GM21619 (cell line): ENCODE measurements around the gene GPAM.
A peak's percentile ranks its signal among the peaks of the same experiment; 100 is the strongest.
"Not testable (repeated sequence)": the region's sequence is repeated elsewhere in the genome, so short reads cannot be mapped to it uniquely, and the experiment has no call there.

Source experiments
- ATAC-seq: cut with Tn5 transposase; IDR thresholded peaks from one replicate; pipeline ENCODE4 v1.9.1; 2021; ENCODE audit not compliant: unreplicated experiment

Gene GPAM

DNA sequence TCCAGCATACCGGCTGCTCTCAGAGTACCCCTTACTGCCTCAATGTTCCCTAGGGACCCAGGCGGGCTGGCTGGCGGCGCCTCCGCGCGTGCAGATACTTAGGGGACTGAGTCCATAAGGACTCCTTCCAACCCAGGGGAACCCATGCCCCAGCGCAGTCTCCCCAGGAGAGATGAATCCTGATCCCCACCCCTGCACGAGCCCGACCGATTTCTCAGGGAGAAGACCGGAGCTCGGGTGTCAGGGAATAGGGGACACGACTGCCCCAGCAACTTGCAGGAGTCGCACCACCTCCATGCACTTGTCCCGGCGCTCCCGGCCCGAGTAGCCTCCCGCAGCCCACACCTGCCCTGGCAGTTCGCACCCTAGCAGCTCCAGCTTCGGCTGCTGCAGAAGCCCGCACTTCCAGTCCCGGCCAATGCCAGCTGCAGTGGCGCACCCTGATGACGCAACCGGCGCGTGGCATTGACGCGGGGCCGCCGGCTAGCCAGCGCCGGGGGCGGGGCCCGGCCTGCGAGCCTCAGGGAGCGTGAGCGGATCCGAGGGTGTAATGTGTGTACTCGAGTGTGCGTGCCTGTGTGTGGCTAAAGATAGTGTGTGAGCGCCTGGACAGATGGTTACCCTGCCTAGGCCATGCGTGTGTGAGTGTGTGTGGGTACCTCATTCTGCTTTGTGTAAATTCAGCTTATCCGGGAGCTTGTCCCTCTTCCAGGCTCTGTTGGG, at the start of gene GPAM:
Gene GPAM (minus strand): TSS at position 437 of the 723 bp plus-strand sequence. CDS start 1,981 bp downstream, outside the sequence.
- ATAC-seq, result peak; percentile 89

DNA sequence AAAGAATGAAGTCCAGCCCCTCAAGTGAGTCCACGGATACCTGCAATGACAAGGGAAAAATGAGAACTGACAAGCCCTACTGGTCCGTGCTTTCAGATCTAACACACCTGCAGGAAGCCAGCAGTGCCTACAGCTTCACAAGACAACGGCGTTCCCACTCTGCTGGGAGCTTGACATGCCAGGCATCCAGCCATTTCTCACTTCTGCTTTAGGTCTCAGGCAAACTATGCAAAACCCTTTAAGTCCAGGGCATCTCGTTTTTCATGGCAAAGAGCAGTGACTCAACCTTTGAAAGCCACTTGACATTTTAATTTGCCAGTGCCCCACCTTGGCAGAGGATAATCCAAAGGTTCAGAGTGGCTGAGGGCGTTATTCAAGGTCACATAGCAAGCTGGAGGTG, 49.1 kb upstream of the GPAM start:
- ATAC-seq, result no peak

GRCh38 chr10:112231602-112232400, 48.2 kb upstream of the GPAM start:
- no peak for ATAC-seq

DNA sequence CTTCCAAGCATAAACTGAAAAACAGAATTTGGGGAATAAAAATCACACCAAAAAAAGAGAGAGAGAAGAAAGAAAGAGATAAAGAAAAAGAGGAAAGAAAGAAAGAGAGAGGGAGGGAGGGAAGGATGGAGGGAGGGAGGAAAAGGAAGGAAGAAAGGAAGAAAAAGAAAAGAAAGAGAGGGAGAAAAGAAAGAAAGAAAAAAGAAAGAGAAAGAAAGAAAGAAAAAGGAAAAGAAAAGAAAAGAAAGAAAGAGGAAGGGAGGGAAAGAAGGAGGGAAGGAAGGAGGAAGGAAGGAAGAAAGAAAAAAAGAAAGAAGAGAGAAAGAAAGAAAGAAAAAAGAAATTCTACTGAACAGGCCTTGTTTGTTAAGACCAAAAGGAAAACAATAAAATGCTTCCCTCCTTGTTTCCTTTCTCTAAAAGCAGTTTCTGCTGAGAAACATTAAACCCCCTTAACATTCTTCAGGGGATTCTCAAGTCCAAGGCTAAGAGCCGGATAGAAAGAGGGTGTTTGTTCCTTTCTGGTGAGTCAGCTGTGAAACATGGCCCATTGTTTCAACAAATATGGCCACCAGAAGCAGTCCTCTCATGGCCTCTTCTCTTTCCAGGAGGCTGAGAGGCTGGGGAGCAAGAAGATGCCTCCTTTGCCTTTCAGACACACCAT, 46.9 kb upstream of the GPAM start:
- no peak for ATAC-seq

GRCh38 chr10:112229901-112230300, 46.3 kb upstream of the GPAM start:
- no peak for ATAC-seq

- no peak for ATAC-seq
Measured at GRCh38 chr10:112229096-112229495, 45.5 kb upstream of the GPAM start.

DNA sequence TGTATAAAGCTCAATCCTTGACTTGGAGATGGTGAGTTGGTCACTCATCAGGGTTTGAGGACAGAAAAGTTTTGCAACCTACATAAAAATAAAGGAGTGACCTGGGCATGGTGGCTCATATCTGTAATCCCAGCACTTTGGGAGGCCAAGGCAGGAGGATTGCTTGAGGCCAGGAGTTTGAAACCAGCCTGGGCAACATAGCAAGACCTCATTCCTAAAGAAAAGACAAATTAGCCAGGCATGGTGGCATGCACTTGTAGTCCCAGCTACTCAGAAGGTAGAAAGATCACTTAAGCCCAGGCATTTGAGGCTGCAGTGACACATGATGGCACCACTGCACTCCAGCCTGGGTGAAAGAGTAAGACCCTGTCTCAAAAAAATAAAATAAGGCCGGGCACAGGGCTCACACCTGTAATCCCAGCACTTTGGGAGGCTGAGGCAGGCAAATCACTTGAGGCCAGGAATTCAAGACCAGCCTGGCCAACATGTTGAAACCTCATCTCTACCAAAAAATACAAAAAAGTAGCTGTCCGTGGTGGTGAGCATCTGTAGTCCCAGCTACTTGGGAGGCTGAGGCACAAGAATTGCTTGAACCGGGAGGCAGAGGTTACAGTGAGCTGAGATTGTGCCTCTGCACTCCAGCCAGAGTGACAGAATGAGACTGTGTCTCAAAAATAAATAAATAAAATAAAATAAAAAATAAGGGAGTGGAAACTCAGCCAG, 45.0 kb upstream of the GPAM start:
- ATAC-seq, result not testable (repeated sequence)

GRCh38 chr10:112227331-112227987, 43.9 kb upstream of the GPAM start:
- ATAC-seq, result no peak

DNA sequence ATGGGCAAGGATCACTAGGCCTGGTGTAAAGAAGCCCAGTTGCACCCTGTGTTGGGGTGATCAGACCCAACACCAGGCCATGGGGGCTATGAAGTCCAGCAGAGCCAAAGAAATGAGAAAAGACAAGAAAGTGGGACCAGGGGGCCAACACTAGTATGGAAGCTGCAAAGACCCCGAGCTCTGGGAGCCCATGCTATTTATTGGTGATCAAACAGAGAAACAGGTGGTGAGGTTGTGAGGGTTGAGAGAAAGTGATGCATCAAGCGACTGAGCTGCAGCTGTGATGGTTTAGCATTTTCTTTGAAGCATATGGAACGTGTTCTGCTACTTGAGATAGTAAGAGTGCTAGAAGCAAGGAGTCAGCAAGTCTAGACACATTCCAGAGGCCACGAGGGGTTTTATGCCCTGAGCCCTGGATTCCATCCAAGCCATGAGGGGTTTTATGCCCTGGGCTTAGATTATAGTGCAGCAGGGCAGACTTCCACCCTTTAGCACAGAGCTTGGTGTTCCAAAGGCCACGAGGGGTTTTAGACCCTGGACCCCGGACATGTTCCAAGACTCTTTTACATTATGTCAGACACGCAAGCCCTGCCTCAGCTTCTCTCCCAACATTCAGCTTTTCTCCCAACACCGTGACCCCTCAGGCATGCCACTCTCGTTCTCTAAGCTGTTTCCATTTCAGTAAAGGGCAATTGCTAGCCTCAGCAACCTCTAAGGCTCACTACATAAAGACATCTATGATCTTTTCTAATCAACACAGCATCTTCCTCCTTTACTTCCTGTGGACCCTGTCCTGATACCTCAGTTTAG, 43.1 kb upstream of the GPAM start:
- no peak for ATAC-seq

- ATAC-seq, result no peak
Measured at GRCh38 chr10:112225771-112226438, 42.3 kb upstream of the GPAM start.

DNA sequence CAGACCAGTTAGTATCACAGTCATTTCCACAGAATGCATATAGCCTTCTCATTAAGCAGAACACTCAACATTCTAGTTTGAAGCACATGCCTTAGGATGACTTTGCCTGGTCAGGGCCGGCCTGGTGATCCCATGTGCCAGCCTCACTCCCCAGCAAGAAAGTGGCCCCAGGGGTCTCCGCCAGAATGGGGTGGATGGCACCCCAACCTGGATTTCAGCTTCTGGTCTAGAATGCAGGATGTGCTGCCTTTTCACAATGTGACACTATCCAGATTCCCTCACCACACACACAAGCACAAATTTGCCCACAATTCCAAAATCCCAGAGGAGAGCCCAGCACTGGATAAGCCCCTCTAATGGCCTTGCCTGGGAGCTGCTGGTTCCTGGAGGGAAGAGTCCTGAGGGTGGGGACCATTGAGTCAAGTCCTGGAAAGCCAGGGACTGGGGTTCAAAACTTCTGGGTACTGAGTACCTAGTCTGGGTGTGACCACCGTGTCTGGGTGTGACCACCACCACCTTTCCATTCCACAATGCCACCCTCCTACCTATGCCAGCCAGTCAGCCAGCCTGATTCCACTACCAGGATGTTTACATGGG, 41.5 kb upstream of the GPAM start:
- no peak for ATAC-seq

- no peak for ATAC-seq
Measured at GRCh38 chr10:112223725-112224124, 40.2 kb upstream of the GPAM start.

DNA sequence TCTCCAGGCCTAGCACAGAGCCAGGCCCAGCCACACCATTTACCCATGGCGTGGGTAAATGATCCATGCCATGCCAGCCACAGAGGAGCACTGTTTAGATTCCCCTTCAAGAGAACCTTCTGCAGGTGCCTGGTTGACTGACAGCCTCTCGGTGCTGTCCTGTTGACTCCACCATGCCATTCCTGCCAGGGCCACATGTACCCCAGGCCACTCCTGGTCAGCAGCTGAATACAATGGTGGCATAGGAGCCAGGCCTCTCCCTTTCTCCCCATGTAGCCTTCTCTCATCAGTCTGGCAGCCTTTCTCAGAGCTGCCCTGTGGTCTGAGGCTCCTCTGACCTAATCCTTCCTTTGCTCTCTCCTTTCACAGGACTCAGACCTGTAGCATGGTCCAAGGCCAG, 39.2 kb upstream of the GPAM start:
- no peak for ATAC-seq

DNA sequence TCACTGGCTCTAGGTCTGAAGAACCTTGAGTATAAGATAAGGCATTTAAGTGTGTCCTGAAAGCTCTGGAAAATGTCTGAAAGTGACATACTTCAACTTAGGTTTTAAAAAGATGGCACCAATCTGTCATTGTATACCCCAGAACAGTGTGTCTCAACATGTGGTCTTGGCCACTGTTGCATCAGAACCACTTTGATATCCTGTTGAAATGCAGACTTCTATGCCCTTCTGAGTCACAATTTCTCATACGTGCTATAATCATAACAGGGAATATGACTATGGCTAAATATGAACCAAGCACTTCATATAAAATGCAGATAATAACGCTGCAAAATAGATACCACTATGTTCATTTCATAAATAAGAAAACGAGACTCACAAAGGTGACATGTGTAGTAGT, 38.0 kb upstream of the GPAM start:
- ATAC-seq, result no peak

DNA sequence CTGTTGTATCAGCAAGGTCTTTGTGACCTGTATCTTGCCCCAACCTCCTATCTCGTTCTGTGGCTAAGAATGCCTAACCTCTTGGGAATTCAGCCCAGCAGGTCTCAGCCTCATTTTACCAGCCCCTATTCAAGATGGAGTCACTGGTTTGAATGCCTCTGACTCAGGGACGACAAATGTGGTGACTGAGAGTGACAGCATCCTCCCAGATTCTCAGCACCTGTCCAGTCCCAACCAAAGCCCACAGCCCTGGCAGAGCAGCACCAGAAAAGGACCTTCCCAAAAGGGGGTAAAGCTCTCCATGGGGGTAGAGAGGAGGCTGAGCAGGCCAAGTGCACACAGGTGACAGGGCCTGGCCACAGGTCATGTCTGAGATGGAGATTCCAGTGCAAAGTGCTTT, 35.4 kb upstream of the GPAM start:
- no peak for ATAC-seq

GRCh38 chr10:112218036-112218390, 34.4 kb upstream of the GPAM start:
- no peak for ATAC-seq

- no peak for ATAC-seq
Measured at GRCh38 chr10:112217386-112218035, 33.9 kb upstream of the GPAM start.

GRCh38 chr10:112216966-112217365, 33.4 kb upstream of the GPAM start:
- ATAC-seq, result no peak

- ATAC-seq, result no peak
Measured at GRCh38 chr10:112216151-112216550, 32.6 kb upstream of the GPAM start.
